Measurements from ENCODE around the gene ADARB1.

GRCh38 chr21:45091550-45092322 is 17.4 kb downstream of the ADARB1 start:
- TF ChIP-seq CTCF (conservative IDR thresholded peaks at IDR 0.05) (no peak), ZFX (IDR thresholded peaks at IDR 0.05) (no peak)

All from C4-2B (cell line).